Ishikawa (cell line): Measurements from ENCODE around the gene CLEC5A.

Experiments
- CREB1 ChIP-seq: IDR thresholded peaks from 2 replicates; pipeline ENCODE4 v1.6.1; 2012; ENCODE audit warnings: low read depth
- EP300 ChIP-seq: IDR thresholded peaks from 2 replicates; pipeline ENCODE4 v1.6.1; 2012; ENCODE audit warnings: borderline replicate concordance
- FOXM1 ChIP-seq: IDR thresholded peaks from 2 replicates; pipeline ENCODE4 v1.6.1; 2012; ENCODE audit warnings: low read depth, borderline replicate concordance
- RAD21 ChIP-seq: IDR thresholded peaks from 2 replicates; pipeline ENCODE4 v1.6.1; 2012; ENCODE audit warnings: low read depth
- TAF1 ChIP-seq: IDR thresholded peaks from 2 replicates; pipeline ENCODE4 v1.6.1; 2012; ENCODE audit warnings: low read depth, mild to moderate bottlenecking

- no peak for TF ChIP-seq FOXM1
- no peak for TF ChIP-seq EP300
- TF ChIP-seq RAD21 = no peak
- TF ChIP-seq CREB1 = no peak
- no peak for TF ChIP-seq TAF1
Measured at GRCh38 chr7:141880960-141881359, 65.8 kb downstream of the CLEC5A start.
